Neural cell (in vitro differentiated cells): ENCODE measurements around the gene PLXNA4.

Source experiments
- EP300 ChIP-seq: fragments of 450-650 bp; conservative IDR thresholded peaks from 2 replicates; pipeline ENCODE4 v1.6.1; 2014; ENCODE audit warnings: antibody characterized with exemption, mild to moderate bottlenecking, moderate library complexity; ENCODE audit not compliant: poor library complexity, severe bottlenecking
- EZH2 ChIP-seq: fragments of 200-600, 300-800 bp; shearing (Covaris generic), sonication (generic); IDR thresholded peaks from 2 replicates; pipeline ENCODE4 v1.6.1; 2014; ENCODE audit warnings: antibody characterized with exemption, low read length, borderline replicate concordance, mild to moderate bottlenecking; ENCODE audit not compliant: insufficient read depth, poor library complexity, severe bottlenecking
- TAF1 ChIP-seq: IDR thresholded peaks from 2 replicates; pipeline ENCODE4 v1.6.1; 2012; ENCODE audit warnings: low read depth
- TF ChIP-seq, protein P1 (sequence below): fragments of 450-650 bp; IDR thresholded peaks from 2 replicates; pipeline ENCODE4 v1.5.1; 2014; ENCODE audit warnings: antibody characterized with exemption, mild to moderate bottlenecking, moderate library complexity; ENCODE audit not compliant: poor library complexity, severe bottlenecking

DNA sequence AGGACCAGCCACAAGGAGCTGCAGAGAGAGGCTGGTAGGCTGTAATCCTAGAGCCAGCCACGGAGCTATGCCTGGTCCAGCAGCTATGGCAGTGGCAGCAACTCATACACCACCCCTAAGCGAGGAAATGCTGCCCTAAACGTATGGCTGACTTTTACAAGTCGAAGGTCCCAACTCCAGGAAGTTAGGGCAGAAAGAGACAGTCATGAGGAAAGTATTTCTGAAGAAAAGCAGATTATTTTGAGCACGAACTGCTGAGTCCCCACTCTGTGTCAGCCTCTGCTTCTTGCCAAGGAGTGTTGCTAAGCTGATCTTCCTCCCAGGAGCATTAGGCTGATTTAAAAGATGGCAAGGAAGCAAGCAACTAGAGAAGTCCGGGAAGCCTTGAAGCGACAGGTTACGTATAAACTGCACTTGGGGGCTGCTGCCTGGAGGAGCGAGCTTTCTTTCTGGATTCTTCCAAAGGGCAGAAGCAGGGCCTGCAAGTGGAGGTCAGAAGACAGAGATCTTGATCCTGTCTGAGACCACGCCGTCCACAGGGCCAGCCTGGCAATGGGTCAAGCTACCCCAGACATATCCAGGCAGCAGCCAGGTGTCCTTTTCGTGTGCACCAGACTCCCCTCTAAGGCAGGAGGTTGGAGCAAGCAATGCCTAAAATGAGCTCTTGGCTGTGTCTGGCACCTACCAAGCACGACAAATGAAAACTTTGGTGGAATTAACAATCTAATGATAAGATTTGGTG, 39.4 kb downstream of the PLXNA4 start:
- TF ChIP-seq EZH2 (no peak), EP300 (no peak), TAF1 (no peak)
- TF ChIP-seq, protein P1, sequence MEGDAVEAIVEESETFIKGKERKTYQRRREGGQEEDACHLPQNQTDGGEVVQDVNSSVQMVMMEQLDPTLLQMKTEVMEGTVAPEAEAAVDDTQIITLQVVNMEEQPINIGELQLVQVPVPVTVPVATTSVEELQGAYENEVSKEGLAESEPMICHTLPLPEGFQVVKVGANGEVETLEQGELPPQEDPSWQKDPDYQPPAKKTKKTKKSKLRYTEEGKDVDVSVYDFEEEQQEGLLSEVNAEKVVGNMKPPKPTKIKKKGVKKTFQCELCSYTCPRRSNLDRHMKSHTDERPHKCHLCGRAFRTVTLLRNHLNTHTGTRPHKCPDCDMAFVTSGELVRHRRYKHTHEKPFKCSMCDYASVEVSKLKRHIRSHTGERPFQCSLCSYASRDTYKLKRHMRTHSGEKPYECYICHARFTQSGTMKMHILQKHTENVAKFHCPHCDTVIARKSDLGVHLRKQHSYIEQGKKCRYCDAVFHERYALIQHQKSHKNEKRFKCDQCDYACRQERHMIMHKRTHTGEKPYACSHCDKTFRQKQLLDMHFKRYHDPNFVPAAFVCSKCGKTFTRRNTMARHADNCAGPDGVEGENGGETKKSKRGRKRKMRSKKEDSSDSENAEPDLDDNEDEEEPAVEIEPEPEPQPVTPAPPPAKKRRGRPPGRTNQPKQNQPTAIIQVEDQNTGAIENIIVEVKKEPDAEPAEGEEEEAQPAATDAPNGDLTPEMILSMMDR: no peak
